ENCODE data around the gene SLC7A6. TPM values are rescaled to one million over a fixed set of nuclear protein-coding genes. Genes with fewer than 3 reads are reported as not detected.
A peak's percentile ranks its signal among the peaks of the same experiment; 100 is the strongest.

SLC7A6 gene
- polyA plus RNA-seq, 1 experiment, result 51.2 TPM

DNA sequence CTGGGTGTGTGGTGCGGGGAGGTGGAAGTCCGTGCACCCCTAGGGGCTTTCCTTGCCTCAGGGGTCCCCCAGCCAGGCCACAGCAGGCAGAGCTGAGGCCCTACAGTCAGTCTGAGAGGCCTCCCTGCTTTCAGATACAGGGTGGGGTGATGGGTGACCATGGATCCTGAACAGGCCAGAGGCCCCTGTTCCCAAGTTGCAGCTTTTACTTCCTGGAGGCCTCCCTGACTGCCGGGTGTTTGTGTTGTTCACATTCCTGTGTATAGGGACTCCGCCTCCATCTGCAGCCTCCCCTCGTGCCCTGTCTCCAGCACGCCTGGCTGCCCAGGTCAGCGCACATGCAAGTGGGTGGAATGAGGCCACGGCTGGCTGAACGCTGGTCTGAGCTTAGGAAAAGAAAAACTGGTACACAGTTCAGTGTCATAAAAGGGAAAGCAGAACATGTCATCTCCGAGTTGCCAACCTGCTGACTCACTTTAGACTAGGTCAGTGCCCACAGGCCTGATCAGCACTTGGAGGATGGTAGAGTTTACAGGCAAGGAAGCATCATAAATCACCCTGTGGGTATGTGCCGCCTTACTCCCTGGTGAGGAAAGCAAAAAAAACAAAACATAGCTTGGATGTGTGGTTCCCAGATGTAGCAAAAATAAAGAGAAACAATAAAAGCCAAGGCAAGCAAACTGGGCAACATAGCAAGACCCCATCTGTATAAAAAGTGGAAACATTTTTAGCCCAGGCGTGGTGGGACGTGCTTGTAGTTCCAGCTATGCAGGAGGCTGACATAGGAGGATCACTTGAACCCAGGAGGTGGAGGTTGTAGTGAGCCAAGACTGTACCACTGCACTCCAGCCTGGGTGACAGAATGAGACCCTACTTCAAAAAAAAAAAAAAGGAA lies 6.2 kb upstream of the SLC7A6 start:
- H3K27me3 ChIP-seq (ENCODE audit: control insufficient read depth, insufficient read depth, low read length), result no peaks in the 10 kb centered on the region
- TF ChIP-seq, protein P1, sequence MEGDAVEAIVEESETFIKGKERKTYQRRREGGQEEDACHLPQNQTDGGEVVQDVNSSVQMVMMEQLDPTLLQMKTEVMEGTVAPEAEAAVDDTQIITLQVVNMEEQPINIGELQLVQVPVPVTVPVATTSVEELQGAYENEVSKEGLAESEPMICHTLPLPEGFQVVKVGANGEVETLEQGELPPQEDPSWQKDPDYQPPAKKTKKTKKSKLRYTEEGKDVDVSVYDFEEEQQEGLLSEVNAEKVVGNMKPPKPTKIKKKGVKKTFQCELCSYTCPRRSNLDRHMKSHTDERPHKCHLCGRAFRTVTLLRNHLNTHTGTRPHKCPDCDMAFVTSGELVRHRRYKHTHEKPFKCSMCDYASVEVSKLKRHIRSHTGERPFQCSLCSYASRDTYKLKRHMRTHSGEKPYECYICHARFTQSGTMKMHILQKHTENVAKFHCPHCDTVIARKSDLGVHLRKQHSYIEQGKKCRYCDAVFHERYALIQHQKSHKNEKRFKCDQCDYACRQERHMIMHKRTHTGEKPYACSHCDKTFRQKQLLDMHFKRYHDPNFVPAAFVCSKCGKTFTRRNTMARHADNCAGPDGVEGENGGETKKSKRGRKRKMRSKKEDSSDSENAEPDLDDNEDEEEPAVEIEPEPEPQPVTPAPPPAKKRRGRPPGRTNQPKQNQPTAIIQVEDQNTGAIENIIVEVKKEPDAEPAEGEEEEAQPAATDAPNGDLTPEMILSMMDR (IDR thresholded peaks at IDR 0.05; ENCODE audit: insufficient read depth, low read depth, low read length), result no peak
- POLR2A ChIA-PET, result interaction anchor here (0.5 to 1.0 kb wide), 4 partner anchors 13 to 70 kb away, joined by 3 to 9 read pairs (median 5); partner anchors contain the start of genes PLA2G15, PRMT7 and SLC7A6OS
- CTCF ChIA-PET, result interaction anchor here (0.7 to 14.3 kb wide), 11 partner anchors 10 to 164 kb away, joined by 3 to 310 read pairs (median 3); partner anchors contain the start of genes PLA2G15, PRMT7 and SLC7A6OS
- no peak for DNase-seq (ENCODE audit: low read depth)
- peaks cover 21% of the 10 kb centered on the region for H3K36me3 ChIP-seq (ENCODE audit: control insufficient read depth, insufficient read depth, low read length)
- no peak overlapping the region for H3K4me3 ChIP-seq (ENCODE audit: low read depth, low read length)

DNA sequence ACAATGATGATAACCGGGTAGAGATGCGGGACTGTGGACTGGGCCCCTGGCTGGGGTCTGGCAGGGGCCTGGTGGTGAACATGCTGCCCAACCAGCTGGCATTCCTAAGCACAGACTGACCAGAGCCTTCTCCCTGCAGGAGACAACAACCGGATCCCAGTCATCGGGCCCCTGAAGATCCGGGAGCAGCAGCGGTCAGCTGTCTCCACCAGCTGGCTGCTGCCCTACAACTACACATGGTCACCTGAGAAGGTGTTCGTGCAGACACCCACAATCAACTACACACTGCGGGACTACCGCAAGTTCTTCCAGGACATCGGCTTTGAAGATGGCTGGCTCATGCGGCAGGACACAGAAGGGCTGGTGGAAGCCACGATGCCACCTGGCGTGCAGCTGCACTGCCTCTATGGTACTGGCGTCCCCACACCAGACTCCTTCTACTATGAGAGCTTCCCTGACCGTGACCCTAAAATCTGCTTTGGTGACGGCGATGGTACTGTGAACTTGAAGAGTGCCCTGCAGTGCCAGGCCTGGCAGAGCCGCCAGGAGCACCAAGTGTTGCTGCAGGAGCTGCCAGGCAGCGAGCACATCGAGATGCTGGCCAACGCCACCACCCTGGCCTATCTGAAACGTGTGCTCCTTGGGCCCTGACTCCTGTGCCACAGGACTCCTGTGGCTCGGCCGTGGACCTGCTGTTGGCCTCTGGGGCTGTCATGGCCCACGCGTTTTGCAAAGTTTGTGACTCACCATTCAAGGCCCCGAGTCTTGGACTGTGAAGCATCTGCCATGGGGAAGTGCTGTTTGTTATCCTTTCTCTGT lies 5.1 kb upstream of the SLC7A6 start:
- Histone ChIP-seq H3K27me3 (ENCODE audit: control insufficient read depth, insufficient read depth, low read length) (no peaks in the 10 kb centered on the region), H3K36me3 (ENCODE audit: control insufficient read depth, insufficient read depth, low read length) (peaks cover 18% of the 10 kb centered on the region), H3K4me3 (ENCODE audit: low read depth, low read length) (no peak overlapping the region)
- TF ChIP-seq, protein P1 (IDR thresholded peaks at IDR 0.05; ENCODE audit: insufficient read depth, low read depth, low read length), result no peak
- no peak for DNase-seq (ENCODE audit: low read depth)
- ChIA-PET CTCF (interaction anchor here (0.8 to 14.3 kb wide), 6 partner anchors 13 to 165 kb away, joined by 3 to 310 read pairs (median 4); partner anchors contain the start of genes PLA2G15, PRMT7 and SLC7A6OS), POLR2A (interaction anchor here (0.6 kb wide), 2 partner anchors 52 to 69 kb away, joined by 3 to 9 read pairs; partner anchors contain the start of genes PRMT7 and SLC7A6OS)

DNA sequence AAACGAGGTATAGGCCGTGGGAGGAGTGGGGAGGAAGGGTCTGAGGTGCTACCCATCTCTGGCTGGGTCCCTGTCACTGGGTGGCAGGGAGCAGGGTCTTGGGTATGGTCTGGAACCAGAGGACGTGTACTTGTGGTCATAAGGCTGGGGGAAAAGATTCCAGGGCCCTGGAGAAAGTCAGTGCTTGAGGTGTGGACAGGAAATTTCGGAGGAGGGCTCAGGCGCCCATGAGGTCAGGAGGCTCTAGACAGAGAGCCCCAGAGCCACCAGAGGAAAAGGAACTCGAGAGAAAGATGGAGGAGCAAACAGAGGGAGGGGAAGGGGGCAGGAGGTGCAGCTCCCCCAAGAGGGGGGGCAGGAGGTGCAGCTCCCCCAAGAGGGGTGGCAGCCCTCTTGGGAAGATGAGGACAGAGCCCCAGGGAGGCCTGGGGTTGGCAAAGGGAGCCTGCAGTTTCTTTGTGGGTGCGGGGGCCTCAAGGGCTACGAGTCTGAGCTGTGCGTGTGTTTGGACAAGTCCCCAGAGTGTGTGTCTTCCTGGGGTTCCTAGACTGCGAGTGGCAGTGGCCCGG lies 683 bp upstream of the SLC7A6 start:
- DNase-seq (ENCODE audit: low read depth), result no peak
- TF ChIP-seq, protein P1 (IDR thresholded peaks at IDR 0.05; ENCODE audit: insufficient read depth, low read depth, low read length), result no peak

DNA sequence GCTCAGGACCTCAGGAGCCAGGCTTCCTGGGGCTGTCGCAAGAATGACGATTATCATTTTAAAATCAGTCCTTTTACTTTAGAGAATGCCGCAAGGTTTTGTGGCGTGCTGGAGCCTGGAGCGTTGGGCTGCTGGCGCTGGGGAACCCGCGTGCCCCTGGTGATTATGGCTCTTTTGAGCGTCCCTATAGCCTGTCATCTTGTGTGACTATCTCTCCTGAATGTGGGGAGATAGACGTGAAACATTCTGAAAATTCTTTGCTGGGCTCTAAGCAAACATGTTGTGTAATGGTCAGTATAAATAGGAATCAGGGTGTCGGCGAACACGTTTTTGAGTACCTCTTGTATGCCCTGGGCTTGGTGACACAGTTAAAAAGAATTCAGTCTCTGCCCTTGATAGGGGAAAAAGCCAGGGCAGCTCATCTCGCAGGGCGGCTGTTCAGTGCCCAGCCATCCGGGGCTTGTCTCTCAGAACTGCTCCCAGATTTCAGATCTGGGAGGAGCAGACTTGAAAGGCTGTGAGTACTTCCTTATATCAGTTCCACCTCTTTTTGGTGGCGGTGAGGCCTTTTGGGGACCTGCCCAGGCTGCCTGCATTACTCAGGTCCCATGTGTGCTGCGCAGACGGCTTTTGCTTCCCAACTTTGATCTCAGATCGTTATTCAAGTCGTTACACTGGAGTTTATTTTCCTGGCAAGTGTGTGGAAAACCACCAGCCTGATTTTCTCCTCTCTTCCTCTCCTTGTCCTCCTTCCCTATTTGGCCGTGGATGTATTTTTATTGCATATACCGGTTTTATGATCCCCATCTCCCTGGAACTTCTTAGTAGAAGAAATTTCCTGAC lies 973 bp downstream of the SLC7A6 start:
- CTCF ChIA-PET, result interaction anchor here (0.6 to 14.3 kb wide), 2 partner anchors 59 to 217 kb away, joined by 3 to 310 read pairs; no protein-coding TSS in a partner anchor
- TF ChIP-seq, protein P1 (IDR thresholded peaks at IDR 0.05; ENCODE audit: insufficient read depth, low read depth, low read length), result no peak
- Histone ChIP-seq H3K27me3 (ENCODE audit: control insufficient read depth, insufficient read depth, low read length) (no peaks in the 10 kb centered on the region), H3K4me3 (ENCODE audit: low read depth, low read length) (peak overlapping the region; percentile 98), H3K36me3 (ENCODE audit: control insufficient read depth, insufficient read depth, low read length) (peaks cover 1% of the 10 kb centered on the region)
- POLR2A ChIA-PET, result no interaction called here
- DNase-seq (ENCODE audit: low read depth), result peak; percentile 56

More for the DNA sequence above, 683 bp upstream of the SLC7A6 start:
- Histone ChIP-seq H3K36me3 (ENCODE audit: control insufficient read depth, insufficient read depth, low read length) (peaks cover 11% of the 10 kb centered on the region), H3K4me3 (ENCODE audit: low read depth, low read length) (peak overlapping the region; percentile 98), H3K27me3 (ENCODE audit: control insufficient read depth, insufficient read depth, low read length) (no peaks in the 10 kb centered on the region)
- CTCF ChIA-PET, result interaction anchor here (0.9 to 14.3 kb wide), 26 partner anchors 9 to 207 kb away, joined by 3 to 310 read pairs (median 6); partner anchors contain the start of genes ESRP2, PLA2G15, PRMT7 and SLC7A6OS
- POLR2A ChIA-PET, result interaction anchor here (0.9 to 1.2 kb wide), 2 partner anchors 18 to 47 kb away, joined by 4 read pairs; partner anchors contain the start of genes PLA2G15, PRMT7 and SLC7A6OS
